ENCODE data around the gene STX3. TPM values are rescaled to one million over a fixed set of nuclear protein-coding genes. Genes with fewer than 3 reads are reported as not detected.
"Not testable (repeated sequence)": the region's sequence is repeated elsewhere in the genome, so short reads cannot be mapped to it uniquely, and the experiment has no call there.

Gene STX3
- total RNA-seq, 1 donor from 2014 or later = 40.3 TPM

DNA sequence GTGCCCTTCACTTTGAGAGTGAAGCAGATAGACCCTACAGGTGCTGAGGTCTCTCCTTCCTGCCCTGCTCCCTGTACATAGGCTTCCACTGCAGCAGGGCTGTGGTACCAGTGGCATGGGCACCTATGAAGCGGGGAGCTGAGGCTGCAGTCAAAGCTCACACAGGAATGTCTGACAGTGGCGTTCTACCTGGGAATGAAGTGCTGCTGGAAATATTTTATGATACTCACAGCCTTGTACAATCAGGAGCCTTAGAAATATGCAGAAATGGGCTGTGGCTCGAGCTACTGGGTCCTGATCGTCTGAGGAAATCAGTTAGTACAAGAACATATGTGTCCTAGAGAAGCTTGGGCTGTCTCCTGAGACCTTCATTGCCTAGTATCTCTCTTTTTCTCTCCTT is 30.6 kb downstream of the STX3 start:
- intact Hi-C loops (cut with micrococcal nuclease) = no loop called here

GRCh38 chr11:59787255-59787588 is 32.0 kb downstream of the STX3 start:
- intact Hi-C loops (cut with micrococcal nuclease) = no loop called here

DNA sequence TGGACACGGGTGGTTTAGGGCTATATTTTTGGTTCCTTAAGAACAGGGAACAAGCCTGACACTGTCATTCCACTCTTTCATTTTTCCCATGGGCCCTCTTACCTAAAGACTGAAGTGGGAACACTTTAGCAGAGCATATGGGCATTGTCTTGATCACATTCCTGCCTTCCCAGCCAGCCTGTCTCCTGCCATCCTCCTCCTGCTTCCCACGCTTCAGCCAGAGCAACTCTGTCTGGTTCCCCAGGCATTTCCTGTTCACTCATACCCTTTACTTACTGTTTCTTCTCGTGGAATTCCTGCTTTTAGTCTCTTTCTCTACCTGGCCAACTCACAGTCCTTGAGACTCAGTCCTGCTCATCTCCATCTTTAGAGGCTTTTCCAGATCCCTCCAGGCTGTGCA is 32.6 kb downstream of the STX3 start:
- intact Hi-C loops (cut with micrococcal nuclease) = no loop called here

- intact Hi-C loops (cut with micrococcal nuclease) = no loop called here
Measured at GRCh38 chr11:59791639-59792038, 36.5 kb downstream of the STX3 start.

- intact Hi-C loops (cut with micrococcal nuclease) = no loop called here
Measured at GRCh38 chr11:59792507-59792906, 37.3 kb downstream of the STX3 start.

- intact Hi-C loops (cut with micrococcal nuclease) = no loop called here
Measured at GRCh38 chr11:59794417-59794816, 39.2 kb downstream of the STX3 start.

DNA sequence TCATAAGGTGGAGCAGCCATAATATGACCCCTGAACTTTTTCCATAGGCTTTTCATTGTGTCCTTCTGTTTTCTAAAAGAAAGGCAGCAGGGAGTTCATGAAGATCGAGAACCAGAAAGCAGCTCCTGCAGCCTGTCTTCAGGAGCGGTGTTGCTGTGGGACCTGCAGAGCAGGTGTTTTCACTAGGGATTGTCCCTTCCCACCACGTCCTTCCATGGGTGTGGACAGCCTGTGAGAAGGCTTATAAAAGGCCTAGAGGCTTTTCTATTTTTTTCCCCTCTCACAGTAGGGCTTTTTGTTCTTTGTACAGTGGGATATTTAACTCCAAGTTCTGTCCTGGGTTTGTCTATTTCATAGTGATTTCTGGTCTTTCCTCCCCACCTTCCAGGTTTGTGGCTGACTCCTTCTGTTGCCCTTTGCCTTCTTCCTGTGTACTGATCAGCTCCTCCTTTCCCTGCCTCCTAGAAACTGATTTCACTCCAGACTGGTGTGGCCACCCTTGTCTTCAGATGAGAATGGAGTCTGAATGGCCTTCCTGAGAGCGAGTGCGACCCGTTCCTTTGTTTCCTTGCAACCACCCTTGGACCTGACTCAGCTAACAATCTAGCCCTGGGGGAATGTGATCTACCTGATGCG is 45.3 kb downstream of the STX3 start:
- intact Hi-C loops (cut with micrococcal nuclease) = no loop called here

GRCh38 chr11:59801160-59801706 is 46.1 kb downstream of the STX3 start:
- intact Hi-C loops (cut with micrococcal nuclease) = no loop called here

DNA sequence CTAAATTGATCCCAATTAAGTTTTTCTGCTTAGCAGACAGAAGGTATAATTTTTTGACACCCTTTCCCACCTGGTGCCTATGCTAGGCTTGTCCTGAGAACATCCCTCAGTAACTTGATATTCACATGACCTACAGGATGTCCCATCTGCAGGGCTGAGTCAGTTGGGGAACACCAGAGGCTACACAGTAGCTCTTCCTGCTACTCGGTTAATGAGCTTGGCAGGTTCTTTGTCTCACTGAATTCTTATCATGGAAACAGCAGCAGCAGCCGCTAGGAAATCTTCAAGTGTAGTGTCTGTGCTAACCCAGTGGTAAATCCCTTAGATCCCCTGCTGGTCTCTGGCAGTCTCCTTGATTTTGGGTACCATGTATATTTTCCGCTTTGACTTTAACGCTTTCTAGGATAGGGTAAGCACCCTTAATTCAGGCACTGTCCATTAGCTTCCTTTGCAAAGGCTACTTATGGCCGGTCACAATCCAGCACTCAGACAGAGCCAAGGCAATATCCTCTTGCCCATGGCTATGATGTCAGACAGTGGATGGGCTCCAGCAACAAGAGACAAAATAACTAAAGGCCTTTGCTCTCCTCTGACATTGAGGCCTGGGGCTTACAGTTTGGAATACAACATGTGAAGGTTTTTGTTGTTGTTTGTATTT is 46.9 kb downstream of the STX3 start:
- intact Hi-C loops (cut with micrococcal nuclease) = loop anchor here (1.0 kb wide), 3 partner anchors 35 to 117 kb away; no protein-coding TSS in a partner anchor

- intact Hi-C loops (cut with micrococcal nuclease) = loop anchor here (1.0 kb wide), 3 partner anchors 35 to 117 kb away; no protein-coding TSS in a partner anchor
Measured at GRCh38 chr11:59802639-59803176, 47.5 kb downstream of the STX3 start.

GRCh38 chr11:59804061-59804460 is 48.9 kb downstream of the STX3 start:
- intact Hi-C loops (cut with micrococcal nuclease) = no loop called here

- intact Hi-C loops (cut with micrococcal nuclease) = no loop called here
Measured at GRCh38 chr11:59807047-59807610, 52.0 kb downstream of the STX3 start.

GRCh38 chr11:59810189-59810910 is 55.2 kb downstream of the STX3 start, which contains the start of gene MRPL16:
MRPL16 (minus strand) TSS chr11:59810778; CDS start chr11:59810658, 120 bp downstream.
- intact Hi-C loops (cut with micrococcal nuclease) = loop anchor here (1.0 to 5.0 kb wide), 7 partner anchors 43 to 703 kb away; partner anchors contain the start of genes FAM111B, OSBP, PATL1 and STX3

DNA sequence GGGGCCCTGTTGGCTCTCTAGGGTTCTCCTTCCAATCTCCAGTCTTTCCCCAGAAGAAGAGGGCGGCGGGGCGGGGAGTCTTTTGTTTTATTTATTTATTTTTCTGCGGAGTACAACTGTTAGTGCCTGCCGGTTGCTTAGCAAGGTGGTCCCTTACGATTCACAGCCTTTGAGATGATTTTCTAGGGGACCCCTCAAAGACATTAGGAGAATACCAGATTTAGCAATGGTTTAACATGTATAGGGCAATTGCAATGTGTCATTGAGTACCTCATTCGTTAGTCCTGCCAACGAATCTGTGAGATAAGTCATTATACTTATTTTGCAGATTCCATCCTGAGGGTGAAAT is 55.7 kb downstream of the STX3 start:
- intact Hi-C loops (cut with micrococcal nuclease) = loop anchor here (1.0 to 5.0 kb wide), 7 partner anchors 44 to 704 kb away; partner anchors contain the start of genes FAM111B, OSBP, PATL1 and STX3

GRCh38 chr11:59812220-59812619 is 57.0 kb downstream of the STX3 start:
- intact Hi-C loops (cut with micrococcal nuclease) = loop anchor here (5.0 kb wide), 2 partner anchors 45 to 705 kb away; partner anchors contain the start of gene FAM111B

DNA sequence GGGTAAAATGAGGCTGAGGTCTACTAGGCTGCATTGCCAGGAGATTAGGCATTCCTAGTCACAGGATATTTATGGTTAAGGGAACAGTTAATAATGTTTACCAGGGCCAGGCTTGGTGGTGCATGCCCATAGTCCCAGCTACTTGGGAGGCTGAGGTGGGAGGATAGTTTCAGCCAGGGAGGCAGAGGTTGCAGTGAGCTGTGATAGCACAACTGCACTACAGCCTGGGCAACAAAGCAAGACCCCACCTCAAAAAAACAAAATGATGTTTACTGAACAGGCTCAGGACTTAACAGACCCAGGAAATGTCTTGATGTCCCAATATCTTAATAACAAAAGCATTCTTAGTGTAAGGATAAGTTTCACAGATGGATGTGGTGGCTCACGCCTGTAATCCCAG is 58.2 kb downstream of the STX3 start:
- intact Hi-C loops (cut with micrococcal nuclease) = loop anchor here (5.0 kb wide), 2 partner anchors 44 to 706 kb away; partner anchors contain the start of gene FAM111B

GRCh38 chr11:59814021-59814420 is 58.8 kb downstream of the STX3 start:
- intact Hi-C loops (cut with micrococcal nuclease) = loop anchor here (5.0 kb wide), 2 partner anchors 43 to 707 kb away; partner anchors contain the start of gene FAM111B

DNA sequence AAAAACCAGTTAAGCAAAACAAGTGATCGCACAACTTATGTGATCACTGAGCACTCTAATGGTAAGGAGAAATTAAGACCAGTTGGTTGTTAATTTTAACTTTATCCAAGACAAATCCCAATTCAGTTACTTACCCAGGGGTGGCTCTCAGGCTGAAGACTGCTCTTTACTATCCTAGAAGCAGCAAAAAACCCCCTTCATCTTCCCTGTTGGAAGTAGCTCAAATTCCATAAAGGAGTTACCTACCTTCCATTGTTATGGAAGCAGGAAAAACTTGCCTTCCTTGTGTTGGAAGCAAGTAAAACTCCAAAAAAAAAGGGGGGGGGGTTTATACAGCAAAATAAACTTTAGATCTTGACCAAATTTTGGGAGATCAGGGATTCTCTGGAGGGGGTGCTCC is 60.6 kb downstream of the STX3 start:
- intact Hi-C loops (cut with micrococcal nuclease) = no loop called here

GRCh38 chr11:59816434-59816833 is 61.3 kb downstream of the STX3 start:
- intact Hi-C loops (cut with micrococcal nuclease) = not testable (repeated sequence)

- intact Hi-C loops (cut with micrococcal nuclease) = no loop called here
Measured at GRCh38 chr11:59818572-59818971, 63.4 kb downstream of the STX3 start.

- intact Hi-C loops (cut with micrococcal nuclease) = loop anchor here (1.0 kb wide), 3 partner anchors 96 to 370 kb away; no protein-coding TSS in a partner anchor
Measured at GRCh38 chr11:59822989-59823566, 67.9 kb downstream of the STX3 start.
